ENCODE results near the gene COL16A1.

COL16A1 gene

GRCh38 chr1:31663622-31664452 is 40.0 kb downstream of the COL16A1 start:
- peak; percentile 79 to 81 for DNase-seq

GRCh38 chr1:31662463-31662862 is 41.4 kb downstream of the COL16A1 start:
- no peak for DNase-seq

- DNase-seq: no peak
Observed at GRCh38 chr1:31661856-31662255, 42.0 kb downstream of the COL16A1 start.

GRCh38 chr1:31660871-31661455 is 42.9 kb downstream of the COL16A1 start:
- DNase-seq: no peak

GRCh38 chr1:31659889-31660288 is 43.9 kb downstream of the COL16A1 start:
- DNase-seq: no peak

GRCh38 chr1:31658721-31659120 is 45.1 kb downstream of the COL16A1 start:
- no peak for DNase-seq

GRCh38 chr1:31657972-31658510 is 45.8 kb downstream of the COL16A1 start:
- DNase-seq: no peak

GRCh38 chr1:31657020-31657804 is 46.6 kb downstream of the COL16A1 start:
- no peak for DNase-seq

- DNase-seq: no peak
Observed at GRCh38 chr1:31655756-31656155, 48.1 kb downstream of the COL16A1 start.

GRCh38 chr1:31655104-31655503 is 48.7 kb downstream of the COL16A1 start:
- no peak for DNase-seq

- no peak for DNase-seq
Observed at GRCh38 chr1:31654474-31654776, 49.4 kb downstream of the COL16A1 start.

GRCh38 chr1:31653717-31654473 is 49.9 kb downstream of the COL16A1 start:
- no peak for DNase-seq

GRCh38 chr1:31652891-31653499 is 50.8 kb downstream of the COL16A1 start:
- DNase-seq: no peak

- DNase-seq: no peak
Observed at GRCh38 chr1:31651766-31652165, 52.1 kb downstream of the COL16A1 start.

- no peak for DNase-seq
Observed at GRCh38 chr1:31651089-31651420, 52.8 kb downstream of the COL16A1 start.

- no peak for DNase-seq
Observed at GRCh38 chr1:31650161-31651088, 53.4 kb downstream of the COL16A1 start.

- no peak for DNase-seq
Observed at GRCh38 chr1:31648641-31649357, 55.0 kb downstream of the COL16A1 start.

- DNase-seq: no peak
Observed at GRCh38 chr1:31648190-31648589, 55.6 kb downstream of the COL16A1 start.

GRCh38 chr1:31647106-31647505 is 56.7 kb downstream of the COL16A1 start:
- DNase-seq: no peak

- no peak for DNase-seq
Observed at GRCh38 chr1:31646259-31646960, 57.4 kb downstream of the COL16A1 start.

All from activated T-cell treated with anti-CD3 and anti-CD28 coated beads, Interleukin-2, amount 50 U/mL, for 48 hours (primary cell).